Adrenal gland (tissue), 5 donors: ENCODE data around the gene MAP2K6.

Experiments
- POLR2A ChIP-seq, 2 donors: fragments of 450-650 bp; IDR thresholded peaks; one replicate each; pipeline ENCODE4 v1.6.1; 2017; ENCODE audit warnings: antibody characterized with exemption in 2 of 2, mild to moderate bottlenecking in 2 of 2, moderate library complexity in 1 of 2
- TF ChIP-seq, protein P1 (sequence below), 6 experiments: fragments of 450-650 bp in 4 of 6; fragments of 200-600 bp in 2 of 6; sonication (generic) in 1 of 6; IDR thresholded peaks; 1 replicate in 5 of 6; 2 replicates in 1 of 6; pipeline versions ENCODE4 v1.5.1 to v1.8.0; 2016 to 2021; ENCODE audit warnings: antibody characterized with exemption in 6 of 6, mild to moderate bottlenecking in 2 of 6, moderate library complexity in 1 of 6
- donor health status: DM: no; HTN: no; CAD: no.

DNA sequence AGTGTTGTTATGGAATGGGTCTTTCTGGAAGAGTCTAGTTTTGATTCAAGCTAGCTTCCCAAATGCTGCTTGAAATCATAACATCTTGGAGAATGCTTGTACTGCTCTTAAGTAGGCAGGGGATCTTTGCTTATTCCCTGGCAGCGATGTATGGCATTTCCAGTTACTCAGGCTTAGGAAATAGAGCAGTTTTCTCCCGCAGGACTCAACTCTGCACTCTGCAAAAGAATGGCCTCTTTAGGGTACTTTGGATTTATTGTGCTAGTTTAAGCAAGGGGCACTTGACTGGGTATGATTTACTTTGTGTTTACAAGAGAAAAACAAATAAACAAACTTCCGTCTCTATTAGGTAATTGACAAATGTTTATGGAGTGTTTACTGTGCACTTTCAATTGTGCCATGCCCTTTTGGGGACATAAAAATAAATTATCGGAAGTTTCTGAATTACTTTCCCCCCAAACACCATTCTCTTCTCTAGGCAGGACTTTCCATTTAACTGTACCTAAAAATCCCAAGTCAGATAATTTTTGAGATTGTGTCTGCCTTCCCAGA is 164.0 kb downstream of the MAP2K6 start:
- TF ChIP-seq, protein P1, sequence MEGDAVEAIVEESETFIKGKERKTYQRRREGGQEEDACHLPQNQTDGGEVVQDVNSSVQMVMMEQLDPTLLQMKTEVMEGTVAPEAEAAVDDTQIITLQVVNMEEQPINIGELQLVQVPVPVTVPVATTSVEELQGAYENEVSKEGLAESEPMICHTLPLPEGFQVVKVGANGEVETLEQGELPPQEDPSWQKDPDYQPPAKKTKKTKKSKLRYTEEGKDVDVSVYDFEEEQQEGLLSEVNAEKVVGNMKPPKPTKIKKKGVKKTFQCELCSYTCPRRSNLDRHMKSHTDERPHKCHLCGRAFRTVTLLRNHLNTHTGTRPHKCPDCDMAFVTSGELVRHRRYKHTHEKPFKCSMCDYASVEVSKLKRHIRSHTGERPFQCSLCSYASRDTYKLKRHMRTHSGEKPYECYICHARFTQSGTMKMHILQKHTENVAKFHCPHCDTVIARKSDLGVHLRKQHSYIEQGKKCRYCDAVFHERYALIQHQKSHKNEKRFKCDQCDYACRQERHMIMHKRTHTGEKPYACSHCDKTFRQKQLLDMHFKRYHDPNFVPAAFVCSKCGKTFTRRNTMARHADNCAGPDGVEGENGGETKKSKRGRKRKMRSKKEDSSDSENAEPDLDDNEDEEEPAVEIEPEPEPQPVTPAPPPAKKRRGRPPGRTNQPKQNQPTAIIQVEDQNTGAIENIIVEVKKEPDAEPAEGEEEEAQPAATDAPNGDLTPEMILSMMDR (IDR thresholded peaks at IDR 0.05) = no peak
- no peak for TF ChIP-seq POLR2A (IDR thresholded peaks at IDR 0.05)
